GM12875 (cell line): ENCODE results near the gene SSPN.

ENCODE experiments used
- H3K4me3 ChIP-seq: one replicate; pipeline ENCODE4 v1.5.1; 2011; ENCODE audit warnings: low read depth, low read length, control low read depth
- CTCF ChIP-seq: IDR thresholded peaks from 2 replicates; pipeline ENCODE4 v1.5.1; 2011; ENCODE audit warnings: low read depth, mild to moderate bottlenecking, control low read depth, inconsistent platforms, low read length, moderate library complexity, borderline replicate concordance; ENCODE audit not compliant: insufficient read depth

SSPN gene

GRCh38 chr12:26239122-26239851 lies 43.9 kb downstream of the SSPN start:
- no peak for TF ChIP-seq CTCF
- H3K4me3 ChIP-seq, result no peak overlapping the region

- H3K4me3 ChIP-seq, result no peak overlapping the region
- no peak for TF ChIP-seq CTCF
Observed at GRCh38 chr12:26239852-26240815, 44.8 kb downstream of the SSPN start.

- no peak for TF ChIP-seq CTCF
- no peak overlapping the region for H3K4me3 ChIP-seq
Observed at GRCh38 chr12:26241080-26241479, 45.7 kb downstream of the SSPN start.

GRCh38 chr12:26242683-26243082 lies 47.3 kb downstream of the SSPN start:
- no peak overlapping the region for H3K4me3 ChIP-seq
- no peak for TF ChIP-seq CTCF

- no peak overlapping the region for H3K4me3 ChIP-seq
- TF ChIP-seq CTCF, result no peak
Observed at GRCh38 chr12:26244503-26244902, 49.1 kb downstream of the SSPN start.

GRCh38 chr12:26245175-26245942 lies 50.0 kb downstream of the SSPN start:
- H3K4me3 ChIP-seq, result no peak overlapping the region

More at GRCh38 chr12:26245175-26245942, 50.0 kb downstream of the SSPN start:
- no peak for TF ChIP-seq CTCF
